LNCaP clone FGC (cell line): ENCODE measurements around the gene FHDC1.

ENCODE experiments used
- DNase-seq: peaks from one replicate; pipeline ENCODE4 v3.0.0-alpha.2; 2011; ENCODE audit warnings: low read depth
- H3K4me3 ChIP-seq: 2 replicates; pipeline ENCODE4 v1.5.1; 2011; ENCODE audit warnings: mild to moderate bottlenecking, low read depth, low read length, control low read depth
- TF ChIP-seq, protein P1 (sequence below): IDR thresholded peaks from 2 replicates; pipeline ENCODE4 v1.5.1; 2012; ENCODE audit warnings: mild to moderate bottlenecking; ENCODE audit not compliant: control insufficient read depth, insufficient read depth; ENCODE audit errors: extremely low read depth

The FHDC1 gene

DNA sequence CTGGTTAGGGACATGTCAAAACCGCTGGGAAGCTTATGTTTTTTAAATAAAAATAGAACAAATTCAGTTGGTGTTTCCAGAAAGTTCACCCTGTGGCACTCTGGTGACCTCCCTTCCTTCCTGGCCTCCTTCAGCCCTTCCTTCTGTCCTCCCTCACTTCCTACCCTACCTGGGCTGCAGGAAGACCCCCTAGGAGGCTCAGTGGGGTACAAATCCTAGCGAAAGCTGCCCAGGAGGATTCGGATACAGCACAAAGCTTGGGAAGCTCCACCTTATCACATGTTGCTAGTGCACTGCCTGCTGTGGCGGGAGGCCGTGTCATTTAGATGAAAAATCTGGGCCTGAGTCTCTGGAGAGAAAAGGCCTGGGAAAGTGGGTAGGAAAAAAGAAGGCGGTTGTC is 60.5 kb downstream of the FHDC1 start:
- no peak overlapping the region for H3K4me3 ChIP-seq
- TF ChIP-seq, protein P1, sequence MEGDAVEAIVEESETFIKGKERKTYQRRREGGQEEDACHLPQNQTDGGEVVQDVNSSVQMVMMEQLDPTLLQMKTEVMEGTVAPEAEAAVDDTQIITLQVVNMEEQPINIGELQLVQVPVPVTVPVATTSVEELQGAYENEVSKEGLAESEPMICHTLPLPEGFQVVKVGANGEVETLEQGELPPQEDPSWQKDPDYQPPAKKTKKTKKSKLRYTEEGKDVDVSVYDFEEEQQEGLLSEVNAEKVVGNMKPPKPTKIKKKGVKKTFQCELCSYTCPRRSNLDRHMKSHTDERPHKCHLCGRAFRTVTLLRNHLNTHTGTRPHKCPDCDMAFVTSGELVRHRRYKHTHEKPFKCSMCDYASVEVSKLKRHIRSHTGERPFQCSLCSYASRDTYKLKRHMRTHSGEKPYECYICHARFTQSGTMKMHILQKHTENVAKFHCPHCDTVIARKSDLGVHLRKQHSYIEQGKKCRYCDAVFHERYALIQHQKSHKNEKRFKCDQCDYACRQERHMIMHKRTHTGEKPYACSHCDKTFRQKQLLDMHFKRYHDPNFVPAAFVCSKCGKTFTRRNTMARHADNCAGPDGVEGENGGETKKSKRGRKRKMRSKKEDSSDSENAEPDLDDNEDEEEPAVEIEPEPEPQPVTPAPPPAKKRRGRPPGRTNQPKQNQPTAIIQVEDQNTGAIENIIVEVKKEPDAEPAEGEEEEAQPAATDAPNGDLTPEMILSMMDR = no peak
- no peak for DNase-seq

DNA sequence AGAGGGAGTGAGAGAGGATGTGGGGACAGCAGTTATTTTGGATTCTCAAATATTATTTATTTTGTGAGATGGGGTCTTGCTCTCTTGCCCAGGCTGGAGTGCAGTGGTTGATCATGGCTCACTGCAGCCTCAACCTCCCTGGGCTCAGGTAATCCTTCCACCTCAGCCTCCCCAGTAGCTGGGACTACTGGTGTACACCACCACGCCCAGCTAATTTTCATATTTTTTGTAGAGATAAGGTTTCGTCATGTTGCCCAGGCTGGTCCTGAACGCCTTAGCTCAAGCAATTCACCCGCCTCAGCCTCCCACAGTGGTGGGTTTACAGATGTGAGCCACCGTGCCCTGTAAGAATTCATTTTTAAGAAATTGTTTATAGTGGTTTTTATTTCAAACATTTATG is 61.2 kb downstream of the FHDC1 start:
- TF ChIP-seq, protein P1 = no peak
- no peak overlapping the region for H3K4me3 ChIP-seq
- DNase-seq = no peak

DNA sequence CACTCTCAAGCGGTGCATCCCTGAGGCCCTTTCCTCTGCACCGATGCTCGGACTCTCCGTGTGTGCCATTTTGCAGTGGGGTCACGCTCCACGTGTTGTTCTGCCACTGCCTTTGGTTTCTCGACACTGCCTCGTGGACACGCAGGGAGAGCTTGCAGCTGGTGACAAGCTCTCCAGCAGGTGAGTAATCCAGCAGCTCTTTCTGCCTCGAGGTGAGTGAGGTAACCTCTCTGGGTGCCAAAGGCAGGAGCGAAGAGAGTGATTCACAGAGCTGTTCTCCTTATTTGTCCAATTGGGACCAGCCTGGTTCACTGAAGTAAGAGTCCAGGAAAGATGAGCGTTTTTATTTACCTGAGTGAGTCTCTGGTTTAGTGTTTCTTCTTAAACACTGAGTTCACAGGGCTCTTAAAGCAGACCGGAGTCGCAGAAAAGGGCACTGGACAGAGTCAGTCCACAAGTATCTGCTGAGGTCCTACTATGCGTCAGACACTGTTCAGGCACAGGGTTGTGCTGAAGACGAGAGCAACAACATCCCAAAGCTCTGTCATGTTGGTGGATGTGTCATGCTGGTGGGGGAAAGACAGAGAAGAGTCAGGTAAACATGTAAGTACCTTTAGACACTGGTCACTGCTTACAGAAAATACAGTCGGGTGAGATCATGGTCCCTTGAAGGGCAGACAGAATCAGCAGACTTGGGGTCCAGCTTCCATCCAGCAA is 61.8 kb downstream of the FHDC1 start:
- no peak for DNase-seq
- H3K4me3 ChIP-seq = no peak overlapping the region
- TF ChIP-seq, protein P1 = no peak

DNA sequence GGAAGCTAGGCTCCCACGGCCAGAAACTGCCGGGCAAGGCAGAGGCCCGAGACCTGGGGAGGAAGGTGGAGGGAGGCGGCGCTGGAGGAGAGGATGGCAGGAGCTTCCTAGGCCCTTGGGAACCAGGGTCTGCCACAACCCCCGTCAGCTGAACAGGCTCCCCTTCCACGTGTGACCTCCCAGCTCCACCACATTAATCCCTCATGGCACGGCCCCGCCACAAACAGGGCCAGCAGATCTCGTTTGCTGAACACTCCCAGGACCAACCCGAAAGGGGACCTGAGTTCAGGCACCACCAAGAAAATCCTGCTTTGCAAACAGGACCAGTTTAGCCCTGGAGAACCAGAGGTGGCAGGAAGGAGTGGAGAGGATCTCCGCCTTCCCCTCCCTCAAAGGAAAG is 62.7 kb downstream of the FHDC1 start:
- DNase-seq = no peak
- TF ChIP-seq, protein P1 = no peak
- H3K4me3 ChIP-seq = no peak overlapping the region

DNA sequence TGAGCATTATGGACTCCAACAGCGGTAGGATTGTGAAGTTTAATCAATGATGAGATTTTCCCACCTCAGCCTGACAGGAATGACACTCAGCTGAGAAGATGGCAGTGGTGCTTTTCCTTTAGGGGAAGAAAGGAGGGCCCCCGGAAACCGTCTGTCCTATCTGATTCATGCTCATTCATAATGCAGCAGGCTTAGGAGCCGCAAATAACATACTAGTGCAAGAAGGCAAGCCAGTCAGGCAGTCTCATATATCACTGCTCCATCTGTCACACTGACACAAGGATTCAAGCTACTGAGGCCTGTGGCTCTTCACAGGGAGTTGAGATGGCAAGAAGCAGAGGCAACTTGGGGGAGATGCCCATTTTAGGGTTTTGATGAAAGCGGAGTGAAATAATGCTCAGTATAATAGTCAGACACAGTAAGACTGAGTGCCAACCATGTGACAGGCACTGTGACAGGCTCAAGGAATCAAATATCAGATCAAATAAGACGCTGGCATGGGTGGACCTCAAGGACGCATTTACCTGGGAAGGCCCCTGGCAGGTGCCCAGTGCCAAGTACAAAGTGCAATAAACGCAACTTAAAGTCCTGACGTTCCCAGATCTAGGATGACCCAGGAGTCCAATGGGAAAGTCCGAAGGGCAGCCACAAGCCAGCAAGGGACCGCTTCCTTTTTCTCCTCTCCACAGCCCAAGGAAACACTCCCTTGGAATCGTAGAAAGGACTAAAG is 63.4 kb downstream of the FHDC1 start:
- DNase-seq = peak; percentile 86
- TF ChIP-seq, protein P1 = no peak
- no peak overlapping the region for H3K4me3 ChIP-seq

DNA sequence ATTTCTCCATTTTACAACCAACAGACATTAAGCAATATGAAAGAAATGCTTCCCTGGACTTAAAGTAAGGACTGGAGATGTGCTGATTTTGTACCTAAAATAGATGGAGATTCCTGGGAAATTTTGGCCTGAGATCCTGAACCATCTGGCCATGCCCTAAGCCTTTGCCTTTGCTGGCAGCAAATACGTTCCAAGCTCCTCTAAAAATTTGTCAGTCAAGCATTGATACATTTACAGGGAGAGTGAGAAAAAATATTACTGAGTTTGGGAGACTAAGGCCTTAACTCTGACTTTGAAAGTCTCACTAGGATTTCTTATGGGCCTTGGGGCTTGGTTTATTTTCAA is 63.9 kb downstream of the FHDC1 start:
- no peak overlapping the region for H3K4me3 ChIP-seq
- TF ChIP-seq, protein P1 = no peak
- DNase-seq = no peak
